Measurements from ENCODE around the gene FGD5. TPM values are rescaled to one million over a fixed set of nuclear protein-coding genes. Genes with fewer than 3 reads are reported as not detected.

FGD5 gene
- total RNA-seq, 1 donor from 2014 or later: 15.2 TPM

DNA sequence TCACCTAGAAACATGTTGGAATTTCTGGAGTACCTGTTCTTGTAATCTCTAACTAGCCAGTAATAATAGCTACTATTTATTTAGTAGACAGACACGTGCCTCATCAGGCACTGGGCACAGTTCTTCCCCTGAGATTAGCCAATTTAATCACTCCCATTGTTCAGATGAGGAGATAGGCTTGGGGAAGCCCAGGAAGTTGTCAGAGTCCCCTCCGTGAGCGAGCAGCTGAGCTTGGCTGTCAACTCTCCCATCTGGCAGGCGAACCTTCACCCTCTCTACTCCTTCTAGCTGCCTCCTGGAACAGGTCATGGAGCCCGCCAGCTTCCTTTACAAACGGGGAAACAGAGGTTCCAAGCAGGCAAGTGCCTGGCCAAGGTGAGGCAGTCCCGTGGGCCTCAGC is 31.1 kb upstream of the FGD5 start:
- ATAC-seq (ENCODE audit: poor library complexity) (no peak), DNase-seq (peak; percentile 38)
- intact Hi-C loops (cut with DNase I): no loop called here

GRCh38 chr3:14788644-14789043 is 30.1 kb upstream of the FGD5 start:
- intact Hi-C loops (cut with DNase I): no loop called here
- DNase-seq: no peak

DNA sequence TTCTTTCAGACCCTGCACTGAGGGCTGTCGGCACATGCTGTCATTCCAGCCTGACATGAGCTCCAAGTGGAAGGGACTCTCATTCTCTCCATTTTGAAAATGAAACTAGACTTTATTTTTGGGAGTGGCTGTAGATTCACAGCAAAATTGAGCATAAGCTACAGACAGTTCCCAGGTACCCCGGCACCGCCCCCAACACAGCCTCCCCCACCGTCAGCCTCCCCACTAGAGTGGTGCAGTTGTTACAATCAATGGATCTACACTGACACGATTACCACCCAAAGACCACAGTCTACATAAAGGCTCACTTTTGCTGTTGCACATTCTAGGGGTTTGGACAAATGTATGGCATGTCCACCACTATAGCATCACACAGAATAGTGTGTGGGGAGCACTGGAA is 29.5 kb upstream of the FGD5 start:
- intact Hi-C loops (cut with DNase I): no loop called here
- no peak for ATAC-seq (ENCODE audit: poor library complexity)
- no peak for DNase-seq

More at GRCh38 chr3:14788644-14789043, 30.1 kb upstream of the FGD5 start:
- ATAC-seq (ENCODE audit: poor library complexity): no peak

DNA sequence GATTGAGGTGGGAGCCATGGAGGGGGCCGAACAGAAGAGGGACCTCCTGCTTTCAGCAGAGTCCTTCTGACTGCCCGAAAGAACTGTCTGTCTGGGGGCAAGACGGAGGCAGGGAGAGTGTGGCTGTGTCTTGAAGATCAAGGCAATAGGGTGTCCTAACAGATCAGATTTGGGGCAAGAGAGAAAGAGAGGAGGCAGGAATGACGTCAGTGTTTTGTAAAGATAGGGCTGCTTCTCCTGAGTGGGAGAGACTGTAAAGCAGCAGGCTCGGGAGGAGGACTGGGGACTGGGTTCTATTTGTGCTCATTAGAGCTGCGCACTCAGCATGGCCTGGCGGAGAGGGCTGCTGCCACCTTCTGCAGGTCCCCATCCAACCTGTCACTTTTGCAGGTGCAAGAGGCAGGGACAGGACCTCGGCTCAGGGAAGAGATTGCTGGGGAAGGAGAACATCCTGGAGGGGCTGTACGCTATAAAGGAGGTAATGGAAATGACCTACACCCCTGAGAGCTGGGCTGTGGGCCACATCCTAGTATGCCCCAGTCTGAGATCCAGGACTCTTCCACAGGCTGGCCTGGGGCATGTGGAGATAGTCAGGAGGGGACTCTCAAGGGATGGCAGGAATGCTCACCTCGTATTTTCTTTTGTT is 29.0 kb upstream of the FGD5 start:
- intact Hi-C loops (cut with DNase I): loop anchor here (5.0 kb wide), 1 partner anchor 133 kb away; no protein-coding TSS in a partner anchor
- ATAC-seq (ENCODE audit: poor library complexity) (no peak), DNase-seq (peak; percentile 36)

GRCh38 chr3:14791343-14791945 is 27.3 kb upstream of the FGD5 start:
- intact Hi-C loops (cut with DNase I): loop anchor here (5.0 kb wide), 1 partner anchor 131 kb away; no protein-coding TSS in a partner anchor
- ATAC-seq (ENCODE audit: poor library complexity): peak; percentile 74

GRCh38 chr3:14792691-14793121 is 26.1 kb upstream of the FGD5 start:
- DNase-seq (no peak), ATAC-seq (ENCODE audit: poor library complexity) (no peak)
- intact Hi-C loops (cut with DNase I): loop anchor here (5.0 kb wide), 1 partner anchor 130 kb away; no protein-coding TSS in a partner anchor

More at GRCh38 chr3:14791343-14791945, 27.3 kb upstream of the FGD5 start:
- DNase-seq: peak; percentile 78

- DNase-seq (peak; percentile 57), ATAC-seq (ENCODE audit: poor library complexity) (peak; percentile 67)
- intact Hi-C loops (cut with DNase I): loop anchor here (5.0 kb wide), 1 partner anchor 129 kb away; no protein-coding TSS in a partner anchor
Observed at GRCh38 chr3:14793126-14793857, 25.5 kb upstream of the FGD5 start.

DNA sequence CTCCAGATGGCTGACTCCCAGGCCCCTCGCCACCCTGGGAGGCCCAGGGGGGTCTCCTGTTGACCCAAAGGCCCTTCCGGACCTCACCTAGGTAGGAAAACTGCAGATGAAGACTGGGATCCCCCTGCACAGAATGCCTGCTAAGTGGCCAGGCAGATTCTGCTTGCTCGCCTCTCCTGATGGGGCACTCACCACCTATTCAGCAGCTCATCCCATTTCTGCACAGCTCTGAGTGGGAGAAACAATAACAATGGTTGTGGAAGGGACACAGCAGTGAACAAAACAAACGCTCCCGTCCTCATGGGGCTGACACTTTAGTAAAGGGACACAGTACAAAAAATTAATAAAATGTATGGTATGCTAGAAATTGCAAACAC is 24.9 kb upstream of the FGD5 start:
- no peak for DNase-seq
- no peak for ATAC-seq (ENCODE audit: poor library complexity)
- intact Hi-C loops (cut with DNase I): loop anchor here (5.0 kb wide), 1 partner anchor 128 kb away; no protein-coding TSS in a partner anchor

DNA sequence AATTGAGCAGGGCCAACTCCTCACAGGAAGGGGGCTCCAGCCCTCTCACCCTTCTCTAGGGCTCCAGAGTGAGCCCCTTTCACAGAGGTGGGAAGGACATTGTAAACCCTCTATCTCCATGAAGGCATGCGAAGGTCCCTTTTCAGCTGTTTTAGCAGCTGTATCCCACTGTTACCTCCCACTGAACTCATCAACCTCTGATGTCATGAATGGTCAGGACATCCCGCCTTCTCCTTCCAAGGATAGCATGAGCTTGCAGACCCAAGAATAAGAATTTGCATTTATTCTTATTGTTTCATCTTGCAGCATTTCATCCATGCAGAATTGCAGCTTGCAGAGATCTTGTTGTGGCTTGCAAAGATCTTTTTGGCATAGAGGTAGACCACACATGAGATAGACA is 24.3 kb upstream of the FGD5 start:
- no peak for DNase-seq
- ATAC-seq (ENCODE audit: poor library complexity): no peak
- intact Hi-C loops (cut with DNase I): loop anchor here (5.0 kb wide), 1 partner anchor 128 kb away; no protein-coding TSS in a partner anchor

DNA sequence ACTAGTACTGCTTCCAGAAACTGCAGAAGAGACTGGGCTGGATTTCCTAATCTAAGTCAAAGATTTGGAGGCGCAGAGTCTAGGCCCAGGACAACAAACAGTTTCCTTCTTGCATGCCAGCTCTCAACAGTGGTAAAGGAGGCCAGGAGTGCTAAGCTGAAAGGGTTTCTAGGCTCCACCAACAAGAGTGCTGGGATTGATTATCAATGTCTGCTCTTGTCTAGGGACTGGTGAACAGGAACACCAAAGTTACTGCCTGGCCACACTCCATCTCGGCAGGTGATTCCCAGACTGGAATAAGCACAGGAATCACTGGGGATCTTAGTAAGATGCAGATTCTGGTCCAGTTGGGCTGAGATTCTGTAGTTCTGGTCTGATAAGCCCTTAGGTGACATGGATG is 22.8 kb upstream of the FGD5 start:
- intact Hi-C loops (cut with DNase I): no loop called here
- DNase-seq (no peak), ATAC-seq (ENCODE audit: poor library complexity) (no peak)

DNA sequence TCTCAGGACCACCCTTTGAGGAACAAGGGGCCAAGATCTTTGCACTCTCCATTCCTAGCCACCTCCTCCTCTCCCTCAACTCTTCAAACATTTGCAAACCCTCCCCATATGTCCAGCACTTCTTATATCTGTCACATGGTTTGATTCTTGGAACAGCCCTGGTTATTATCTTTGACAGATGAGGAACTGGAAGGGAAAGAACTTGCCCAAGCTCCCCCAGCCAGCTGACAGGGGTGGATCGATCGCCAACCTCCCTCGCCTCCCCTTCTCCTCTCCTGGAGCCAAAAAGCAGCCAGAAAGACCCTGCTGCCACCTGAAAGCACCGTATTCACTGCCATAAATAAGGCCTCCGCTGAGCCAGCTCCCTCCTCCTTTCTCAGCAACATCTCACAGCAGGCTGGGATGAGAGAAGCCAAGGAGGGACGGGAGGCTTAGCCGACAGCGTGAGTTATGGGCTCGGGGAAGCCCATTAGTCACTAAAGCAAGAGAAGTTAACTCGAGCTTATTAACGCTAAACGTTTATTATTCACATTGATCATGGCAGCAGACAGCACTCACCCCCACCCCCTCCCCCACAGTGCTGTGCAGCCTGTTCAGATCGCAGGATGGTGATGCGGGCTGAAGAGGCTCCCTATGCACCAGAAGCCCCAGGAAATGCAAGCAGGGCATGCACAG is 22.2 kb upstream of the FGD5 start:
- no peak for DNase-seq
- no peak for ATAC-seq (ENCODE audit: poor library complexity)
- intact Hi-C loops (cut with DNase I): no loop called here

- intact Hi-C loops (cut with DNase I): no loop called here
- DNase-seq: no peak
- no peak for ATAC-seq (ENCODE audit: poor library complexity)
Observed at GRCh38 chr3:14797731-14798130, 21.0 kb upstream of the FGD5 start.

DNA sequence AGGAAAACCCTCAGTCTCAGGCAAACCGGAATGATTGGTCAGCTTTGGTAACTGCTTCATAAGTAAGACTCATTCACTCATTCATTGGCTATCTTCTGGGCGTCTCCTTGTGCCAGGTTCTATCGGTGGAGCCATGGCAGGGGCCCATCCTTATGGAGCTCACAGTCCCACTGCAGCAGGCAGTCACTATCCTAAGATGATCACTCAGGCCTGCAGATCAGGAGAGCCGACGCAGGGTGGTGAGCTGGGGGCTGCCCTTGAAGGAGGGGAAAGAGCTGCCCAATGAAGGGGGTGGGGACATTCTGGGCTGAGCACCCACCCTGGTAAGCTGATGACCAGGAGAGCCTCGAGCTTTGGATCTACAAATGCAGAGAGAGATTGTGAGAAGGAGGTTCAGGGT is 20.5 kb upstream of the FGD5 start:
- intact Hi-C loops (cut with DNase I): no loop called here
- no peak for DNase-seq
- no peak for ATAC-seq (ENCODE audit: poor library complexity)

GRCh38 chr3:14799146-14799545 is 19.6 kb upstream of the FGD5 start:
- ATAC-seq (ENCODE audit: poor library complexity) (no peak), DNase-seq (no peak)
- intact Hi-C loops (cut with DNase I): no loop called here

GRCh38 chr3:14801031-14801430 is 17.7 kb upstream of the FGD5 start:
- DNase-seq (no peak), ATAC-seq (ENCODE audit: poor library complexity) (no peak)
- intact Hi-C loops (cut with DNase I): no loop called here

DNA sequence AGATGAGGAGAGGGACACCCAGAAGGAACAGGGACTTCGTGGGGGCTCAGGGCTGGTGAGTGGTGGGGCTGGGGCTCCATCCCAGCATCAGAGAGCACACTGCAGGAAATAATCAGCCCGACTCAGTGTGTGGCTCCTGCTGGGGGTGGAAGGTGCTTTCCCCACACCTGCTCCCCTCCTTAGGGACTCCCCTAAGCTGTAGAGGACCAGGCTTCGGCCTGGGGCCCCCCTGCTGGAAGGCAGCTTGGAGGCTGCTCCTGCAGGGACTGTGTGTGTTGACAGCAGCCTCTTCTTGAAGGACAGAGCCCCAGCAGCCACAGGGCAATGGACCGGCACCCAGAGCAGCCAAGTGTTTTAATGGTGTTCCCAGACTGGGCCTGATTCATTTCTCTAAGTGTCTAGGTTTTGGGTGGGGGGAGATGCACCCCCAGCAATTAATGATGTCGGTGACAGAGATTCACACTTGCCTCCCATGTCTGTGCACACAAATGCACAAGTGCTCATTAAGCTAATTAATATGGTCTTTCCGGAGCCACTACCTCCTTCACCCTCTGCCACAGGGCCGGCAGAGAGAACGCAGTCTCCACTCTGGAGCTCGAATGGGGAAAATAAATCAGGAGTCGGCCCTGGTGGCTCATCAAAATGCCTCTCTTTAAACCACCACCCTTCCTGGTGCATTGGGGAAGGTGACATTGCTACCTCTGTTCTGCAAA is 16.9 kb upstream of the FGD5 start:
- intact Hi-C loops (cut with DNase I): no loop called here
- ATAC-seq (ENCODE audit: poor library complexity): no peak
- DNase-seq: no peak

- intact Hi-C loops (cut with DNase I): no loop called here
Observed at GRCh38 chr3:14802381-14802731, 16.4 kb upstream of the FGD5 start.

DNA sequence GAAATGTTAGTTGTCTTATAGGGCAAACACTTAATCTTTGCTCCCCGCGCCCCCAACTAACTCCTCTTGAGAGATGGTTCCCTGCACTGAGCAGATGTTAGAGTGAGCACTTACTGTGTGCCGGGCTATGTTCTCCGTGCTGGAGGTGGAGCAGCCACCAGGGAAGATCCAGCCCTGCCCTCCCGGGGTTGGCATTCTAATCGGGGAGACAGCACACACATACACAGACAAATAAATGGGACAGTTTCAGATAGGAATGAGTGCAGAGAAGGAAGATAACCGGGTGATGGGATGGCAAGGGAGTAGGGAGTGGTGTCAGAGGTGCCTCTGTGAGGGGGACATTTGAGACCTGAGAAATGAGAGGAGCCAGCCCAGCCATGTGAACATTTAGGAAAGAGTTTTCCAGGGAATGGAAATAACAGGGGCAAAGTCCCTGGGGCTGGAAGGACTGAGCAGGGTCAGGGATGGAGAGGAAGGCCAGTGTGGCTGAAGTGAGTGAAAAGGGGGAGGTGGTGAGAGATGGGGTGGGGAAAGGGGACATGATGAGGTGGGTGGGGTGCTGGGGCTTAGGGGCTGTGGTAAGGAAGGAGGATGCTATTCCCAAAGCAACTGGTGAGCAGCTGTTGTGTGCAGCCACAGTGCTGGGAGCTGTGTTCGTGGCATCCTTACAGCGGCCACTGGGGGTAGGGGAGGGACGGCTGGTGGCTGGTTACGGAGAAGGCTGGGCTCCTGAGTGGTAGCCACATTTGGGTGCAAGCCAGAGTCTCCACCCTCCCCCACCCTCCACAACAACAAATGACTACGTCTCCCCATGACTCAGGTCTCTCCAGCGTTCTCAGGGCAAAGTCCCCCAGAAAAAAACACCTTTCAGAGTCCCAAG is 15.4 kb upstream of the FGD5 start:
- no peak for DNase-seq
- intact Hi-C loops (cut with DNase I): no loop called here
- peak; percentile 59 for ATAC-seq (ENCODE audit: poor library complexity)

More at GRCh38 chr3:14802381-14802731, 16.4 kb upstream of the FGD5 start:
- ATAC-seq (ENCODE audit: poor library complexity): no peak
- DNase-seq: no peak

Data from Right ventricle myocardium superior (tissue), 1 donor.